ENCODE results near the gene SMARCB1.

The SMARCB1 gene

DNA sequence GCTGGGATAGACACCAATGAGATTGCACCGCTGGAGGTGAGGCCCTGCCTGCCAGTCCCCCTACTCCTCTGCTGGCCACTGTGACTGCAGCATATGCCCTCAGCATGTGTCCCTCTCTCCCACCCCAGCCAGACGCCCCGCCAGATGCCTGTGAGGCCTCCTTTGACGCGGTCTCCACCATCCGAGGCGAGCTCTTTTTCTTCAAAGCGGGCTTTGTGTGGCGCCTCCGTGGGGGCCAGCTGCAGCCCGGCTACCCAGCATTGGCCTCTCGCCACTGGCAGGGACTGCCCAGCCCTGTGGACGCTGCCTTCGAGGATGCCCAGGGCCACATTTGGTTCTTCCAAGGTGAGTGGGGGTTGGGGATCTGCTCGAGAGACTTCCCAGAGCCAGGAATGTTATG, 5.7 kb upstream of the SMARCB1 start:
- no peak for DNase-seq

DNA sequence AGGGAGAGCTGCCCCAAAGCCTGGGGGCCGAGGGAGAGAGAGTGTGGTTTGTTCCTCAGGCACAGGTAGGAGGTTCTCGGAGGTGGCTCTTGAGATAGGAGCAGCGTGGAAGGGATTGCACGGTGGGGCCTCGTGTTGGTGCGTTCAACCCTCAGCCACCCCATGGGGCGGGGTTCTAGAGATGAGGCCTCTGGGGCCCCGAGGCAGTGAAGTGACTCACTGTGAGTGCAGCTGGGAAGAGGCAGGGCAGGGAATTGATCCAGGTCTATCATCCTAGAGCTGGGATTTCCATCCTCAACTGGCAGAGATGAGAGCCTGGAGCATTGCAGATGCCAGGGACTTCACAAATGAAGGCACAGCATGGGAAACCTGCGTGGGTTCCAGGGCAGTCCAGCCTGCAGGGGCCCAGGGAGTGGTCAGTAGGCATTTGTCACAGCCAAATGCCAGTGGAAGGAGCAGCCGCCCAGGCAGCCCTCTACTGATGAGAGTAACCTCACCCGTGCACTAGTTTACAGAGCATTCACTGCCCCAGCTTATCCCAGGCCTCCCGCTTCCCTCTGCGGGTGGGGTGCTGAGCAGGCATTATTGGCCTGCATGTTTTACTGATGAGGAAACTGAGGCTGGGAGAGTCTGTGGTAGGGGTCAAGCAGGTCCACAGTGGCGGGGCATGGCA, 5.1 kb upstream of the SMARCB1 start:
- no peak for DNase-seq

DNA sequence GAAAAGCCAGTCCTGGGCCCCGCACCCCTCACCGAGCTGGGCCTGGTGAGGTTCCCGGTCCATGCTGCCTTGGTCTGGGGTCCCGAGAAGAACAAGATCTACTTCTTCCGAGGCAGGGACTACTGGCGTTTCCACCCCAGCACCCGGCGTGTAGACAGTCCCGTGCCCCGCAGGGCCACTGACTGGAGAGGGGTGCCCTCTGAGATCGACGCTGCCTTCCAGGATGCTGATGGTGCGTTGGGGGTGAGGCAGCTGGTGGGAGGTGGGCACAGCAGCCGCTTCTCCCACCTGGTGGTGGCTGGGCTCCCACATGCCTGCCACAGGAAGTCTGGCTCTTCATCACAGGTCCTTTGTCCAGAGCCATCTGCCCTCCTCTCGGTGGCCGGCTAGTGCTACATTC, 4.5 kb upstream of the SMARCB1 start:
- no peak for DNase-seq

DNA sequence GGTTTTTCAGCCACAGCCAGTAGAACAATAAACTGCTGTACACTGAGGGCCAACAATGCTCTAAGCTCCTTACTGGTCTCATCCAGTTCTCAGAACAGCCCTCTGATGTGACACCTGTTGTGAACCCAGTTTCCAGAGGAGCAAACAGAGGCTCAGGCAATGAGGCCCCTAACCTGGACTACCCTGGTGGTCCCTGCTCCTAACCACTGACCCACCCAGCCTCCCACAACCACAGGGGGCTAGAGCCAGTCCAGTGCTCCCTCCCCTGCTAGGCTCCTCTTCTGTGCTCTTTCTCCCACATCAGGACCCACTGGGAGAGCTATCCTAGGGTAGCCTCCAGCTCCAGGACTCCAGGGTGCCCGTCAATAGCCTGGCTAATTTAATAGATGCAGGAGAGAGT, 4.1 kb upstream of the SMARCB1 start:
- no peak for DNase-seq

DNA sequence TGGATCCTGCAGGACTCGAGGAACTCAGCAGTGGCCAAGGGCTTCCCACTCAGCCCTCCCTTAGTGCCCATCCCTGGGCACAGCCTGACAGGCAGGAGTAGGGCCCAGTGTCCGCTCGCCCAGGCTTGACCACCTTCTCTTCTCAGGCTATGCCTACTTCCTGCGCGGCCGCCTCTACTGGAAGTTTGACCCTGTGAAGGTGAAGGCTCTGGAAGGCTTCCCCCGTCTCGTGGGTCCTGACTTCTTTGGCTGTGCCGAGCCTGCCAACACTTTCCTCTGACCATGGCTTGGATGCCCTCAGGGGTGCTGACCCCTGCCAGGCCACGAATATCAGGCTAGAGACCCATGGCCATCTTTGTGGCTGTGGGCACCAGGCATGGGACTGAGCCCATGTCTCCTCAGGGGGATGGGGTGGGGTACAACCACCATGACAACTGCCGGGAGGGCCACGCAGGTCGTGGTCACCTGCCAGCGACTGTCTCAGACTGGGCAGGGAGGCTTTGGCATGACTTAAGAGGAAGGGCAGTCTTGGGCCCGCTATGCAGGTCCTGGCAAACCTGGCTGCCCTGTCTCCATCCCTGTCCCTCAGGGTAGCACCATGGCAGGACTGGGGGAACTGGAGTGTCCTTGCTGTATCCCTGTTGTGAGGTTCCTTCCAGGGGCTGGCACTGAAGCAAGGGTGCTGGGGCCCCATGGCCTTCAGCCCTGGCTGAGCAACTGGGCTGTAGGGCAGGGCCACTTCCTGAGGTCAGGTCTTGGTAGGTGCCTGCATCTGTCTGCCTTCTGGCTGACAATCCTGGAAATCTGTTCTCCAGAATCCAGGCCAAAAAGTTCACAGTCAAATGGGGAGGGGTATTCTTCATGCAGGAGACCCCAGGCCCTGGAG, 3.3 kb upstream of the SMARCB1 start:
- DNase-seq, result no peak

DNA sequence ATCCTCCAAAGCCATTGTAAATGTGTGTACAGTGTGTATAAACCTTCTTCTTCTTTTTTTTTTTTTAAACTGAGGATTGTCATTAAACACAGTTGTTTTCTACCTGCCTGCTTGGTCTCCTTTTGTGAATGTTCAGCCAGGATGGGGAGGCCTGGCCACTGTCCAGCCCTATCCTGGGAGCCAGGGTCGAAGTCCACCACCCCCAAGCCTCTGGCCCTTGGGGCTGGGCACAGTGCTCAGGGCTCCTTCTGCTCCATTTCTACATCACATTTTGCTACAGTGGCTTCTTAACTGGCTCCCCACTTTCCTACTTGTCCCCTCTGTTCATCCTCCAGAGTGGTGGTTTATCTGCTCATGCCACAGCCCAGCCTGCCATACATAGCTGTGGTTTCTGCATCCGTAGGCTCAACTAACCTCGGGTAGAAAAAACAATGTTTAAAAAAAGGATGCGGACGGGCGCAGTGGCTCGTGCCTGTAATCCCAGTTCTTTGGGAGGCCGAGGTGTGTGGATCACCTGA, 2.5 kb upstream of the SMARCB1 start:
- no peak for DNase-seq

DNA sequence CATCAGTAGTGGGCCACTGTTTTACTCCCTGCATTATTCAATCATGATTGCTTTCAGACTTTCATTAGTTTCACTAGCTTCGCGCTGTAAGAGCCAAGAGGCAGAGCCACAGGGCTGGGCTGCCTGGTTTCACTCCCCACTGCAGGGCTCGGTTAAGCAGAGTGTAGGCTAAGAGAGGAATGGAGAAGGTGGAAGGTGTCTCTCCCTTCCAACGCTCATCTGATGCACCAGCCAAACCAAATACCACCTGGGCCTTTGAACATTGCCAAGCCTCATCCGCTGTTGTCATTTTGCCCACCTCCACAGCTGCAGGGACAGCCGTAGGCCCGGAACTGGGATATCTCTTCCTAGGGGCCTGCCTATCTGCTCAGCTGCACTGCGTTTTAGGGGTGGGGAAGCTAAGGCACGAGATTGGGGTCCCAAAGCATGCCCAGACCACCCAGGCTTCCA, 480 bp upstream of the SMARCB1 start:
- no peak for DNase-seq

DNA sequence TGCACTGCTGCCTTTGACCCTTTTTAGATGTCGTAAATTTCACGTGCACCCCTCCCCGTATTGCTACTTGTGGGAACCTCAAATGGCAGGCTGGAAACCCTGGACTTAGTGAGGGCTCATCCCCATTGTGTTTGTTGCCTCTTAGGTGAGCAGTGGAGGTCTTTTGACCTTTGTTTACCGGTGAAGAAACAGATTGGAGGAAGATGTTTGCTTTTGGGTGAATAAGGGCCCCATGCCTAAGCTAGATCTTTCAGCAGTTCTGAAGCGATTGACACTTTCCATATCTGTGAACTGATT, 782 bp downstream of the SMARCB1 start:
- no peak for DNase-seq

DNA sequence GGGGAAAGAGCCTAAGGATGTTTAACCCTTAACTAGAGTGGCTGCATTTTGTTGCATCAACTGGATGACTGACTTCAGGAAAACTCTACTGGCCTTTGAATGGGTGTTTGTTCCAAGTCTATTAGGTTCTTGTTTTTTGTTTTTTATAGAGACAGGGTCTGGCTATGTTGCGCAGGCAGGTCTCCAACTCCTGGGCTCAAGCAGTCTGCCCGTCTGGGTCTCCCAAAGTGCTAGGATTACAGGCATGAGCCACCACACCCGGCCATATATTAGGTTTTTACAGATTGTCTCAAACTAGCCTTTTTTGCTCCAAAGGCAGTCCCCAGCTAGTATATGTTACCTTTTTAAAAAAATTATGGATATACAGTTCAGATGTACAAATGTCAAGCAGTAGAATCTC, 1.1 kb downstream of the SMARCB1 start:
- no peak for DNase-seq

DNA sequence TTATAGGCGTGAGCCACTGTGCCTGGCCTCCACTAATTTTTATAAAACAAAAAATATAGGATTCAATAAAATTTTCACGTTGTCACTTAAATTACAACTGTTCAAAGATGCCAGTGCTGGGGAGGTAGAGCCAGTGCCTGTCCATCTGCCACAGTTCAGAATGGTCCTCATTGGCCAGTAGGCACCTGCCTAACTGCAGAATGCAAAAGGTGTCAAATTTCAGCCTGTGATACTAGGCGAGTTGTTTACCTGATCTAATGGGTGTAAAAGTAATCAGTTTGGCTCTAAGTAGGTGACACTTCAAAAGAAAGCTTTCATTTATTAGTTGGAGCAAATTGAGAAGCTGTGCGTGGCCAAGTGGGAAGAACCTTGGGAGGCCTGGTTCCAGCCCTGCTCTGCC, 2.4 kb downstream of the SMARCB1 start:
- no peak for DNase-seq

DNA sequence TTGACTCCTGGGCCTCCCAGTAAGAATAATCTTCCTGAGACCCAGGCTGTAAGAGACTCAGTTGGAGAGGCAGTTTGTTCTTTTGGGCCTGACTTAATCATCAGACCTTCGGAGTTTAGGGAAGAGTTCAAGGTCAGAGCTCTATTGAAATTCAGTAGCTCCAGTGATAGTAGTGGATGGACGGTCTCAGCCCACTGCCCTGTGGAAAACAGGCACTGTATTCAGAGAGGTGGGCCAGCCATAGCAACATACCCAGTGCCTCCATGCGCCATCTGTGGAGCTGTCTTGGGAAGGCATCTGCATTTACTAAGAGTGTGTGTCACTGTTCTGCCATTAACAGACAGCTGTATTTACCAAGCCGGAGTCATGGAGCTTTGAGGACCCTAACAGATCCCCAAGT, 2.9 kb downstream of the SMARCB1 start:
- no peak for DNase-seq

DNA sequence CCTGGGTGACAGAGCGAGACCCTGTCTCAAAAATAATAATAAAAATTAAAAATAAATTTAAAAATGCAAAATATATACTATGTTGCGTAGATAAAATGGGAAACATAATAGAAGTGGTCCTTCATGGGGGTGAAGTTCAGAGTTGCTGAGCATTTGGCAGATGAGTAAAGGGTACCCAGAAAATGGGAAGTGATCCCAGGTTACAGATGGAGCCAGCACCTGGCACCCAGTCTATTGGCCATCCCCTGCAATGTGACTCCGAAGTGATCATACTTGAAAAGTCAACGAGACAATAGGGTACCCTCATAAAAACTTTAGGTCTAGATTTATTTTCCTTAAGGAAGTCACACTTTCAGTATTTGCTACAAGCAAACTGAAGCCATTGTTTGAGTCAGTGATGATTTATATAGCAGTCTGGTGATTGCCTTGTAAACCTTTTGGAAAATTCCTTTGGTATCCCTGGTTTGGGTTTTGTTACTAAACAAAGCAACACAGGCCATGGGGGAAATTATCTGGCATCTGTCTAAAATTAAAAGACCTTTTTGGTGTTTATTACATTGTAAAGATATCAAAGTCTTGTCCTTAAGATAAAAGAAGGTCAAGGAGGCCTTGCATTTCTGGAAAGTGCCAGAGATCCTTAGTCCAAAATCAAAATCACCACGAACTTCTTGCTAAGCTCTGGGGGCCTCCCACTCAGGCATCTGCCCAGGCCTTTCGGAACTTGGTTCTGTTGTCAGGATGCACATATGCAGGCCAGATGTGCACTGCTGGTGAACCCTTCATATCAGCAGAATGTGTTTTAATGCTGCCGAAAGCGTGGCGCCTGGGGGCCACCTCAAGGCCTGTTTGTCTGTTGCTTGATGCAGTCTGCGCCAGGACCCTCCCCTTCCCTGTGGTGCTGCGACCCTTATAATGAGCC, 4.3 kb downstream of the SMARCB1 start:
- DNase-seq, result no peak

DNA sequence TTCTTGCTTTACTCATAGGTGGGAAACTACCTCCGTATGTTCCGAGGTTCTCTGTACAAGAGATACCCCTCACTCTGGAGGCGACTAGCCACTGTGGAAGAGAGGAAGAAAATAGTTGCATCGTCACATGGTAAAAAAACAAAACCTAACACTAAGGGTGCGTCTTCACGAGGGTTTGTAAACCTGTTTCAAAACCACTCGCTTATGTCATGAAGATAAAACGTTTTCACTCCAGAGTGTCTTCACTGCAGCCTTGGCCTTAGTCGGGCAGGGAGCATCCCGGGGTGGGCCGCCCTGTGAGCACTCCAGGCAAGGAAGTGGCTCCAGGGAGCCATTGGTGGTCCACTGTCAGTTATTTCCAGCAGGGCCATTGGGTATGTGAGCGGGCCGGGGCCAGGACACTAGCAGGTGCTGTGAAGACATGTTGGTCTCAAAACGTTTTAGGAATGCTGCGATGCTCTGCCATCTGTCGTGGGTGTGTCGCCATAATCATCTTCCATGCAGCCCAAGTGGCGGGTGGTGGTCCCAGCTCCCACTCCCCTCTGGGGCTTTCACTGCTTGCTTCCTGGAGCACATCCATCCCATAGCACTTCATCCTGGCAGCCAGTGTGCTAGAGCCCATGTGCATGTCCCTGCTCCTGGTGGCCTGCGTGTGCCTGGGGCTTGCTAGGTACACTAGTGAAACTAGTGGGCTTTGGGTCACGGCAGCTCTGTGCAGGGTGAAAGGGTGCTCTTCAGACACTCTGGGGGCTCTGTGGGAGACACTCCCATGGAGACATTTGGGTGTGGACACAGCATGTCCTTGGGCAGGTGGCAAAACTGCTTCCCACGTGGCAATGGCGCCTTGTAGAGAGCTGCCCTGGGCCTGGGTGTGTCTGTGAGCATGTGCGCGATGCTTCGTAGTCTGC, 5.2 kb downstream of the SMARCB1 start:
- DNase-seq, result no peak

DNA sequence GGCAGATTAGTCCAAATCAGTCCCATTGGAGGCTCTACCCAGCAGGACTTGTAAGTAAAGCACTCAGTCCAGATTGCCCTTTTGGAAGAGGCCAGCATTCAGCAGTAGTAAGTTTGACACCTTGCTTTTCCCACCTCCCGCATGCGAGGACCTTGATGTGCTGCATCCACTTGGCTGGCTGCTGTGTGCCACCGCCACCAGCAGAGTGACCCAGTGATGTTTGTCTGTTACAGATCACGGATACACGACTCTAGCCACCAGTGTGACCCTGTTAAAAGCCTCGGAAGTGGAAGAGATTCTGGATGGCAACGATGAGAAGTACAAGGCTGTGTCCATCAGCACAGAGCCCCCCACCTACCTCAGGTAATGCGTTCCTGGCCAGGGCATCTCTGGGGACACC, 6.6 kb downstream of the SMARCB1 start:
- no peak for DNase-seq

DNA sequence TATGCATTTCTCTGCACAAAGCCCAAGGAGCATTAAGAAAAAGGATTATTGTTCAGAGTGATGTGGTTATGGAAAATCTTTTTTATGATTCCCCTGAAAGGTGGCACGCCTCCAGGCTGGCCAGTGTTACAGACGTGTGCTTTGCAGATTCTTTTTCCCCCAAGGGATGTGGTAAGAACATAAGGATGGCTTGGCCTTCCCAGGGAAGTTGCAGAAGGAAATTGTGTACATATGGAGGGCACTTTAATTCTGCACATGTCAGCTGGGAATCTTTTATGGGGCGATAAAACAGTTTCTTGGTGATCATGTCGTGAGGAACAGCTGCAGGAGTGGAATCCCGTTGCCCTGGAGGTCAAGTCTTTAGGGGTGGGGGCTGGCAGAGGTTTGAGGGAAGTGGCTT, 9.7 kb downstream of the SMARCB1 start:
- DNase-seq, result no peak

DNA sequence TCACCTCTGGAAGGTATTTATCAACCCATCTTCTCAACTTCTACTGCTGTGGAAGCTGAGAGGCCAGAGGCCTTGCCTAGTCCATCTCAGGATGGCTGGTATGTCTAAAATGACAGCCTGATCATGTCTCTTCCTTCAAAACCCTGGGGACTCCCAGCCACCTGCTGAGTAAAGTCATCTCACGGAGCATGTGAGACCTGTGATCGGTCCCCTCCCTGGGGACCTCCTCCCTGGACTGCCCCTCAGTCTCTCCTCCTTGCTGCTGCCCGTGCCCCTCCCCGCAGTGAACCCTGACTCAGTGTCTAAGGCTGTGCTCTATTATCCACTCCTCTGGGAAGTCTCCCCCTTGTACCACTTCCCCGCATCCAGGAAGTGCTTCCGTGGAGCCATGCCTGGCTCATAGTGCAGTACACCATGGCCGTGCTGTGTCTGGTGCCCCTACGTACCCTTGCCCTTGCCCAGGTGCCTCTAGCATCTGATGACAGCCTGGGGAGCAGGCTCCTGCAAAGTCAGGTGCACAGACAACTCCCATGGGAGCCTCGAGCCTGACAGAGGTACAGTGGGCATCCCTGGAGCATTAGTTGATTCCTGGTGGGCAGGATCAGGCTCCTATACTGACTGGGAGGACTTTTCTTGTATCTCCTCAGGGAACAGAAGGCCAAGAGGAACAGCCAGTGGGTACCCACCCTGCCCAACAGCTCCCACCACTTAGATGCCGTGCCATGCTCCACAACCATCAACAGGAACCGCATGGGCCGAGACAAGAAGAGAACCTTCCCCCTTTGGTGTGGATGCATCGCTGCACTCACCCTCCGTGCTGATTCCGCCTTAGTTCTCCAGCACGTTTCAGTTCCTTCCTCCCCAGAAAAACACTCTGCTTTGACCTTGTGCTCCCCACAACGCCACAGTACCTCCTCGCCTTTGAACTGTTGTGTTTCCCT, 13.8 kb downstream of the SMARCB1 start:
- DNase-seq, result no peak

DNA sequence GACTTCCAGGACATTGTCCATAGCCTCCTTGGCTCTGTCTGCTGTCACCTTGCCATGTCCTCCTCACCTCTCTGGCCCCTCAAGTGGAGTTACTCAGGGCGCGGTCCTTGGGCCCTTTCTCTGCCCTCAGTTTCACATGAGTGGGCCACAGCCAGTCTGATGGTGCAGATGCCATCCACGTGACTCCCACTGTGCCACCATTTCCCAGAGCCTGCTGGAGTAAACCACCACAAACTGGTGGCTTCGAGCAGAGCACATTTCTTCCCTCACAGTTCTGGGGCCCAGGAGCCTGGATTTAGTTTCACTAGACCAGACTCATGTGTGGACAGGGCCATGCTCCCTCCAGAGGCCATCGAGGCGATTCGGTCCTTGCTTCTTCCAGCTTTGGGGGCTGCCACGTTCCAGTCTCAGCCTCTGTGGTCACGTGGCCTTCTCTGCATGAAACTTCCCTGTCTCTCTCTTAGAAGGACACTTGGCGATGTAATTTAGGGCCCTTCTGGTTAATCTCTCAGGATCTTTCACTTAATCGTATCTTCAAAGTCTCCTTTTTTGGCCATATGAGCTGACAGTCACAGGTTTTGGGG, 14.6 kb downstream of the SMARCB1 start:
- DNase-seq, result no peak

DNA sequence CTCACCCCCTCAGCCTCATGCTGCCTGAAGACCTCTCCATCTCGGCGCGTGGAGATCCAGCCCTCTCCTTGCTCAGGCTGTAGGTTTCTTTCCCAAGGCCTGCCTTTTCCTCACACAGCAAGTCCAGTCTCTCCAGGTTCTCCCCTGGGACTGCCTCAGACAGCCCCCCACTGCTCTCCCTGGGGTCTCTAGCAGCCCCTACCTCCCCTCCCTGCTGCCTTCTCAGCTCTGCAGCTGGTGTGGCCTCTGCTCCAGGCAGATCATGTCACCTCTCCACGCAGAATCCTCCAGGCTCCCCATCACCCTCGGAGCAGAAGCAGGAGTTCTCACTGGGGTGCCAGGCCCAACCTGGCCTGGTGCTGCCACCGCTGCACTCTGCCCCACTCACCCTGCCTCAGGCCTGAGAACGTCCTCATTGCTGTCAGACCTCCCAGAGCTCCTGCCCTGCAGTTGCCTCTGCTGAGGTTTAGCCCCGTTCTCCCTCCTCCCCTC, 15.2 kb downstream of the SMARCB1 start:
- no peak for DNase-seq

DNA sequence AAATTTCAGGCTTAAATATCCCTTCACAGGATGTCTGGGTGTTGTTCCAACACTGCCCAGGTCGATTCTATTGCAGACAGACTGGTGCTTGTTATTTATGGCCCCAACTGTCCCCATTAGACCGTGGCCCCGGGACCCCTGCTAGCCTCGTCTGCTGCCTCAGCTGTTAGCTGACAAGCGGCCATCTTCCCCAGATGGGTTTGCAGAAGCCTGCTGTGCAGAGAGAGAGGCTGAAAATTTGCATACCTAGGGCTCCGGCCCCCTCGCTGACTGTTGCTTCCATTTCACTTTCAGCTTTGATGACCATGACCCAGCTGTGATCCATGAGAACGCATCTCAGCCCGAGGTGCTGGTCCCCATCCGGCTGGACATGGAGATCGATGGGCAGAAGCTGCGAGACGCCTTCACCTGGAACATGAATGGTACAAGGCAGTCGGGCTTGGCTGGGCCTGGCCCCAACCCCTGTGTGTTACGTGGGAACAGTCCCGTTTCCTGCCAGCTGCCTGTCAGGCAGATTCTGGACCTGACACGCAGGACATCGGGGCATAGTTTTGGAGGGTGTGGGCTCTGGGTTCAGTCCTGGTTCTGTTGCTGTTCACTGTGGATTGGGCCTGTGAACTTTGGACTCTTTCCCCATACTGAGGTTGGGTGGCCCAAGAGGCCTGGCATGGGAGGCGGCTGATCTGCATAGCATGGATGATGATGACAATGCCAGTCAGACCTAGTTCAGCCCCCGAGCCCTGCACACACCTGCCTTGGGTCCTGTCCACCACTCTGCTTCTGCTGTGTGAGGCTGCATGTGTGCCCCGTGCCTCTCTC, 16.4 kb downstream of the SMARCB1 start:
- no peak for DNase-seq

Data from NCI-H1694 (cell line).